OCI-LY7 (cell line): Measurements from ENCODE around the gene CBX8. TPM values are rescaled to one million over a fixed set of nuclear protein-coding genes. Genes with fewer than 3 reads are reported as not detected.

Experiments
- BruUV-seq: library from RNA; stranded (reverse); fragments of 400-500 nt; replicated peaks from 2 replicates; lab custom pipeline; 2021; lab: Mats Ljungman, UMichigan
- CTCF ChIA-PET: fragments of 300-600 bp; sonication (Branson Sonifier 250); formaldehyde crosslinking; loops from one replicate; lab custom pipeline; 2022; ENCODE audit warnings: antibody characterized with exemption; ENCODE audit not compliant: unreplicated experiment; lab: Charles Lee
- POLR2A ChIA-PET: fragments of 300-600 bp; sonication (Branson Sonifier 250); formaldehyde crosslinking; loops from one replicate; lab custom pipeline; 2022; ENCODE audit warnings: antibody characterized with exemption; lab: Charles Lee
- DNase-seq: peaks from one replicate; pipeline ENCODE4 v3.0.0-alpha.2; 2015; ENCODE audit warnings: low spot score
- H2AFZ ChIP-seq: fragments of 200-600 bp; sonication (generic), shearing (Covaris generic); 2 replicates; pipeline ENCODE4 v1.6.1; 2014; ENCODE audit warnings: mild to moderate bottlenecking, antibody characterized with exemption, low read length, moderate library complexity
- H3K27ac ChIP-seq: fragments of 200-600 bp; sonication (generic); 2 replicates; pipeline ENCODE4 v1.5.1; 2014; ENCODE audit warnings: mixed run types, low read depth, mild to moderate bottlenecking, moderate library complexity, low read length, inconsistent platforms; ENCODE audit not compliant: poor library complexity, severe bottlenecking
- H3K36me3 ChIP-seq: fragments of 200-600 bp; sonication (generic); 2 replicates; pipeline ENCODE4 v1.6.1; 2014; ENCODE audit warnings: mild to moderate bottlenecking, antibody characterized with exemption, low read length, moderate library complexity, mixed read lengths; ENCODE audit not compliant: insufficient read depth
- H3K4me1 ChIP-seq: fragments of 200-600 bp; sonication (generic); 2 replicates; pipeline ENCODE4 v1.5.1; 2014; ENCODE audit warnings: mild to moderate bottlenecking, low read length; ENCODE audit not compliant: insufficient read depth, poor library complexity, severe bottlenecking
- H3K4me2 ChIP-seq: fragments of 200-600 bp; sonication (generic); 2 replicates; pipeline ENCODE4 v1.6.1; 2014; ENCODE audit warnings: mild to moderate bottlenecking, low read length
- H3K4me3 ChIP-seq: fragments of 200-600 bp; sonication (generic); 2 replicates; pipeline ENCODE4 v1.5.1; 2014; ENCODE audit warnings: mild to moderate bottlenecking, low read depth, low read length; ENCODE audit not compliant: poor library complexity, severe bottlenecking
- H3K79me2 ChIP-seq: fragments of 200-600 bp; sonication (generic); 2 replicates; pipeline ENCODE4 v1.6.1; 2016; ENCODE audit warnings: low read depth, mild to moderate bottlenecking, low read length, moderate library complexity, mixed read lengths; ENCODE audit not compliant: insufficient read depth
- H3K9me2 ChIP-seq: fragments of 200-600 bp; sonication (generic); 2 replicates; pipeline ENCODE4 v1.6.1; 2016; ENCODE audit warnings: mild to moderate bottlenecking, low read length, mixed read lengths; ENCODE audit not compliant: insufficient read depth
- H3K9me3 ChIP-seq: fragments of 200-600 bp; sonication (generic); 2 replicates; pipeline ENCODE4 v1.6.1; 2014; ENCODE audit warnings: mild to moderate bottlenecking, mixed run types, low read length, mixed read lengths
- H4K20me1 ChIP-seq: fragments of 200-600 bp; sonication (generic); 2 replicates; pipeline ENCODE4 v1.6.1; 2014; ENCODE audit warnings: mild to moderate bottlenecking, antibody characterized with exemption, low read length, moderate library complexity, mixed read lengths; ENCODE audit not compliant: insufficient read depth
- CTCF ChIP-seq: fragments of 200-600 bp; sonication (generic); conservative IDR thresholded peaks from 2 replicates; pipeline ENCODE4 v1.5.1; 2014; ENCODE audit warnings: mild to moderate bottlenecking, antibody characterized with exemption, low read length, moderate library complexity, mixed read lengths
- EZH2phosphoT487 ChIP-seq: fragments of 200-600 bp; sonication (generic); IDR thresholded peaks from 2 replicates; pipeline ENCODE4 v1.6.1; 2018; ENCODE audit warnings: low read depth, borderline replicate concordance, mild to moderate bottlenecking, mixed run types, antibody characterized with exemption, low read length, moderate library complexity, mixed read lengths
- intact Hi-C: fragments of 100-400 bp; cut with micrococcal nuclease; formaldehyde crosslinking; loops from one replicate; pipeline ENCODE4 v1.10.0; 2022; ENCODE audit not compliant: unreplicated experiment
- total RNA-seq, 2 experiments: library from RNA; depleted of rRNA in 1 of 2; stranded (reverse); fragments of >200 nt in 1 of 2; shearing (Covaris generic) in 1 of 2; gene quantifications; 2 replicates each; pipeline ENCODE4 v1.2.3, GENCODE V29; 2014 to 2022

CBX8 gene
- total RNA-seq, 2 experiments from 2014 or later, result 7.5 to 16.3 TPM

DNA sequence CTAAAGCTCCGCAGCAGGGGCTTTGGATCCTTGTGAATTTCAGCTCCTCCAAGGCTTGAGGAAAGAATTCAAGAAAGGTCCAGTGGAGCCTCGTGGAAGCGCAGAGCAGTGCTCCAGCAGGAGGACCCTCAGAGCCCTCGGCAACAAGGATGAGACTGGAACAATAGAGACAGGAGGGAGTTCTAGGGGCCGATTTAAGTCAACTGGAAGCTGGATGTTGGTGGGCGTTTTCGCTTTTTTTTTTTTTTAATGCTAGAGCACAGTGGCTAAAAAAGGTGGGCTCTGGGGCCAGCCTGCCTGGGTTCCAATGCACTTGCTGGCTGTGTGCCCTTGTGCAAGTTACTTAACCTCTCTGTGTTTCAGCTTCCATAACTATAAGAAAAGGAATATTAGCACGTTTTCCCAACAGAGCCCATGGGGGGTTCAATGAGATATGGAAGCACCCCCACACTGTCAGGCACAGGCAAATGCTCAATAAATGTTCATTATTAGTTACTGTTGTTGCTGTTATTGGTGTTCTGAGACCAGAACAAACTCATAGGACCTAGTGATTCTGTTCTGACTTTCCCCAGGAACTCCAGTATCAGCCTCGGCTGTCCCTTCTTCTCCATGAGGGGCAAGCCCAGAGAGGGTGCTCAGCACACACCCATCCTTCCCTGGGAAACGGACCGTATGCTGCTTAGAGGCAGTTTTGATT, 5.3 kb upstream of the CBX8 start:
- Histone ChIP-seq H3K79me2 (no peaks in the 10 kb centered on the region), H3K4me3 (no peak overlapping the region)
- POLR2A ChIA-PET, result interaction anchor here (0.7 kb wide), 1 partner anchor 27 kb away, joined by 4 read pairs; no protein-coding TSS in a partner anchor

GRCh38 chr17:79801156-79802038, 4.5 kb upstream of the CBX8 start:
- ChIA-PET CTCF (no interaction called here), POLR2A (interaction anchor here (0.5 to 1.6 kb wide), 2 partner anchors 36 to 38 kb away, joined by 3 to 4 read pairs; partner anchors contain the start of gene CBX4)
- H4K20me1 ChIP-seq, result 0 out of 2 replicates have a peak, but pooled peaks cover 4% of the 10 kb centered on the region
- H3K9me3 ChIP-seq, result no peaks in the 10 kb centered on the region
- H3K36me3 ChIP-seq, result no peaks in the 10 kb centered on the region
- H2AFZ ChIP-seq, result peak overlapping the region; percentile 46; the same call in 1 of the 2 replicates
- no peak for DNase-seq
- H3K4me1 ChIP-seq, result peaks cover 45% of the 10 kb centered on the region
- intact Hi-C loops, result no loop called here
- no peak overlapping the region for H3K27ac ChIP-seq
- no peaks in the 10 kb centered on the region for H3K9me2 ChIP-seq
- peak overlapping the region; percentile 68 for H3K4me2 ChIP-seq
- peak; percentile 98 for TF ChIP-seq EZH2phosphoT487
- TF ChIP-seq CTCF, result no peak
- H3K4me3 ChIP-seq, result peak overlapping the region; percentile 52
- no TSS peak for BruUV-seq
- H3K79me2 ChIP-seq, result peaks cover 1% of the 10 kb centered on the region; the same call in 1 of the 2 replicates

More for the DNA sequence above, 5.3 kb upstream of the CBX8 start:
- no peaks in the 10 kb centered on the region for H3K9me2 ChIP-seq
- BruUV-seq, result no TSS peak
- 0 out of 2 replicates have a peak, but pooled peaks cover 4% of the 10 kb centered on the region for H4K20me1 ChIP-seq
- CTCF ChIA-PET, result no interaction called here
- no peak overlapping the region for H3K4me2 ChIP-seq
- no peak overlapping the region for H3K27ac ChIP-seq
- TF ChIP-seq EZH2phosphoT487 (no peak; the same call in 1 of the 2 replicates), CTCF (no peak)
- no peaks in the 10 kb centered on the region for H3K36me3 ChIP-seq
- no peak for DNase-seq
- intact Hi-C loops, result no loop called here
- no peak overlapping the region for H2AFZ ChIP-seq
- H3K9me3 ChIP-seq, result no peaks in the 10 kb centered on the region
- H3K4me1 ChIP-seq, result peaks cover 45% of the 10 kb centered on the region
